Cardiac muscle cell (in vitro differentiated cells and primary cell): Measurements from ENCODE around the gene CLASP1. TPM values are rescaled to one million over a fixed set of nuclear protein-coding genes. Genes with fewer than 3 reads are reported as not detected.
A peak's percentile ranks its signal among the peaks of the same experiment; 100 is the strongest.

Source experiments
- DNase-seq, 2 donors: peaks; one replicate each; pipeline versions ENCODE4 v3.0.0 to v3.0.0-alpha.2; 2010 to 2017; ENCODE audit warnings: low read depth in 1 of 2, low spot score in 1 of 2
- H3K27ac ChIP-seq: fragments of 200-600 bp; sonication (generic); 2 replicates; pipeline ENCODE4 v1.5.1; 2016
- H3K27me3 ChIP-seq: fragments of 200-600 bp; sonication (generic); 2 replicates; pipeline ENCODE4 v1.6.0; 2016; ENCODE audit warnings: control low read depth
- H3K36me3 ChIP-seq: fragments of 200-600 bp; sonication (generic); 2 replicates; pipeline ENCODE4 v1.5.1; 2016; ENCODE audit warnings: control low read depth
- H3K4me1 ChIP-seq: fragments of 200-600 bp; sonication (generic); 2 replicates; pipeline ENCODE4 v1.8.1; 2017; ENCODE audit warnings: low read depth, mild to moderate bottlenecking, mixed run types
- H3K4me3 ChIP-seq: fragments of 200-600 bp; sonication (generic); 2 replicates; pipeline ENCODE4 v1.5.1; 2016; ENCODE audit warnings: mild to moderate bottlenecking
- H3K9me3 ChIP-seq: fragments of 200-600 bp; sonication (generic); 2 replicates; pipeline ENCODE4 v1.5.1; 2017; ENCODE audit warnings: low read depth, mild to moderate bottlenecking, control low read depth
- polyA plus RNA-seq: library from polyadenylated mRNA; unstranded; fragments of >200 nt; fragmentation: Nextera tagmentation; extraction: Ambion mirVana; gene quantifications from 2 replicates; pipeline ENCODE4 v1.2.1, GENCODE V29; 2016
- total RNA-seq: library from RNA; depleted of rRNA; stranded (reverse); fragments of >200 nt; gene quantifications from 2 replicates; pipeline ENCODE4 v1.2.3, GENCODE V29; 2016
- TF ChIP-seq, protein P1 (sequence below): IDR thresholded peaks from 2 replicates; pipeline ENCODE4 v1.5.1; 2012; ENCODE audit warnings: low read depth, mild to moderate bottlenecking, low read length

The CLASP1 gene
- total and polyA plus RNA-seq, 2 experiments from 2014 or later = 24.8 to 53.0 TPM

DNA sequence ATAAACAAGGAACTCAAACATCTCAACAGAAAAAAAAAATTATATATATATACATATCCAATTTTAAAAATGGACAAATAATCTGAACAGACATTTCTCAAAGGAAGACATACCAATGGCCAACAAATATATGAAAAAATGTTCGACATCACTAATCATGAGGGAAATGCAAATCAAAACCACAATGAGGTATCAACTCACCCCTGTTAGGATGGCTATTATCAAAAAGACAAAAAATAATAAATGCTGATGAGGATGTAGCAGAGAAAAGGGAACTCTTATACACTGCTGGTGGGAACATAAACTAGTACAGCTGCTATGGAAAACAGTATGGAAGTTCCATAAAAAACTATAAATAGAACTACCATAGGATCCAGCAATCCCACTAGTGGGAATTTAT is 46.1 kb downstream of the CLASP1 start:
- DNase-seq = no peak
- Histone ChIP-seq H3K4me1 (peaks cover 6% of the 10 kb centered on the region), H3K36me3 (no peaks in the 10 kb centered on the region), H3K27me3 (no peaks in the 10 kb centered on the region), H3K27ac (no peak overlapping the region), H3K4me3 (no peak overlapping the region), H3K9me3 (no peaks in the 10 kb centered on the region)
- TF ChIP-seq, protein P1, sequence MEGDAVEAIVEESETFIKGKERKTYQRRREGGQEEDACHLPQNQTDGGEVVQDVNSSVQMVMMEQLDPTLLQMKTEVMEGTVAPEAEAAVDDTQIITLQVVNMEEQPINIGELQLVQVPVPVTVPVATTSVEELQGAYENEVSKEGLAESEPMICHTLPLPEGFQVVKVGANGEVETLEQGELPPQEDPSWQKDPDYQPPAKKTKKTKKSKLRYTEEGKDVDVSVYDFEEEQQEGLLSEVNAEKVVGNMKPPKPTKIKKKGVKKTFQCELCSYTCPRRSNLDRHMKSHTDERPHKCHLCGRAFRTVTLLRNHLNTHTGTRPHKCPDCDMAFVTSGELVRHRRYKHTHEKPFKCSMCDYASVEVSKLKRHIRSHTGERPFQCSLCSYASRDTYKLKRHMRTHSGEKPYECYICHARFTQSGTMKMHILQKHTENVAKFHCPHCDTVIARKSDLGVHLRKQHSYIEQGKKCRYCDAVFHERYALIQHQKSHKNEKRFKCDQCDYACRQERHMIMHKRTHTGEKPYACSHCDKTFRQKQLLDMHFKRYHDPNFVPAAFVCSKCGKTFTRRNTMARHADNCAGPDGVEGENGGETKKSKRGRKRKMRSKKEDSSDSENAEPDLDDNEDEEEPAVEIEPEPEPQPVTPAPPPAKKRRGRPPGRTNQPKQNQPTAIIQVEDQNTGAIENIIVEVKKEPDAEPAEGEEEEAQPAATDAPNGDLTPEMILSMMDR = no peak

GRCh38 chr2:121599963-121600651 is 49.2 kb downstream of the CLASP1 start:
- TF ChIP-seq, protein P1 = no peak
- Histone ChIP-seq H3K9me3 (no peaks in the 10 kb centered on the region), H3K27ac (no peak overlapping the region), H3K27me3 (no peaks in the 10 kb centered on the region), H3K4me3 (no peak overlapping the region), H3K36me3 (no peaks in the 10 kb centered on the region), H3K4me1 (peaks cover 16% of the 10 kb centered on the region)
- DNase-seq = peak in 1 of 2 donors; percentile 12

GRCh38 chr2:121598087-121598486 is 51.2 kb downstream of the CLASP1 start:
- Histone ChIP-seq H3K36me3 (no peaks in the 10 kb centered on the region), H3K27me3 (no peaks in the 10 kb centered on the region), H3K27ac (no peak overlapping the region), H3K4me1 (peaks cover 14% of the 10 kb centered on the region), H3K4me3 (no peak overlapping the region), H3K9me3 (no peaks in the 10 kb centered on the region)
- no peak for DNase-seq
- TF ChIP-seq, protein P1 = no peak

GRCh38 chr2:121596221-121597080 is 52.8 kb downstream of the CLASP1 start:
- TF ChIP-seq, protein P1 = peak; percentile 53
- DNase-seq = peak; percentile 37 to 71
- Histone ChIP-seq H3K36me3 (no peaks in the 10 kb centered on the region), H3K4me1 (peaks cover 14% of the 10 kb centered on the region), H3K4me3 (no peak overlapping the region), H3K9me3 (no peaks in the 10 kb centered on the region), H3K27ac (peak overlapping the region; percentile 84), H3K27me3 (no peaks in the 10 kb centered on the region)

- H3K9me3 ChIP-seq = no peaks in the 10 kb centered on the region
- no peaks in the 10 kb centered on the region for H3K36me3 ChIP-seq
- H3K27me3 ChIP-seq = no peaks in the 10 kb centered on the region
- no peak overlapping the region for H3K4me3 ChIP-seq
- no peak for DNase-seq
- H3K27ac ChIP-seq = peak overlapping the region; percentile 84
- H3K4me1 ChIP-seq = peaks cover 14% of the 10 kb centered on the region
- TF ChIP-seq, protein P1 = no peak
These were observed 54.0 kb downstream of the CLASP1 start for GRCh38 chr2:121595012-121595891.
